Measurements from ENCODE around the gene ACTN4.

- TF ChIP-seq CTCF (conservative IDR thresholded peaks at IDR 0.05; ENCODE audit: low read depth, low read length) (no peak), RFX5 (IDR thresholded peaks at IDR 0.05; ENCODE audit: low read depth, low read length) (no peak), POLR2A (IDR thresholded peaks at IDR 0.05; ENCODE audit: low read depth, low read length) (no peak), CEBPB (IDR thresholded peaks at IDR 0.05; ENCODE audit: low read depth, low read length) (no peak), NFE2L2 (IDR thresholded peaks at IDR 0.05; ENCODE audit: low read depth, low read length) (no peak), RAD21 (IDR thresholded peaks at IDR 0.05; ENCODE audit: low read length) (no peak), USF2 (IDR thresholded peaks at IDR 0.05; ENCODE audit: low read depth, low read length) (no peak), SMC3 (IDR thresholded peaks at IDR 0.05; ENCODE audit: low read depth, low read length) (no peak), RCOR1 (IDR thresholded peaks at IDR 0.05; ENCODE audit: insufficient replicate concordance, low read length) (no peak), BHLHE40 (IDR thresholded peaks at IDR 0.05; ENCODE audit: low read depth, low read length) (no peak), MAFK (IDR thresholded peaks at IDR 0.05; ENCODE audit: low read depth, low read length) (no peak)
Observed at GRCh38 chr19:38734426-38735256, 87.2 kb downstream of the ACTN4 start.

Data from IMR-90 (cell line).